Activated T-helper 17 cell treated with anti-CD3 and anti-CD28 coated beads, Interleukin-2, amount 50 U/mL, for 72 hours (primary cell): Measurements from ENCODE around the gene XDH. TPM values are rescaled to one million over a fixed set of nuclear protein-coding genes. Genes with fewer than 3 reads are reported as not detected.

ENCODE experiments used
- ATAC-seq: fragments of 150-1000 bp; cut with Tn5 transposase; replicated peaks from 2 replicates; pipeline ENCODE4 v1.10.0; 2021; ENCODE audit warnings: mild to moderate bottlenecking, moderate library complexity
- H3K27ac Mint-ChIP-seq: one replicate; pipeline ENCODE4 v1.8.0; 2022; ENCODE audit warnings: mixed read lengths
- H3K27me3 Mint-ChIP-seq: one replicate; pipeline ENCODE4 v1.8.0; 2022; ENCODE audit warnings: mixed read lengths
- H3K36me3 Mint-ChIP-seq: one replicate; pipeline ENCODE4 v1.8.0; 2022; ENCODE audit warnings: low read depth, mild to moderate bottlenecking, mixed read lengths
- H3K4me1 Mint-ChIP-seq: one replicate; pipeline ENCODE4 v1.8.0; 2022; ENCODE audit warnings: mixed read lengths
- H3K4me3 Mint-ChIP-seq: one replicate; pipeline ENCODE4 v1.8.0; 2022; ENCODE audit warnings: mild to moderate bottlenecking, mixed read lengths
- H3K9me3 Mint-ChIP-seq: one replicate; pipeline ENCODE4 v1.8.0; 2022; ENCODE audit warnings: mixed read lengths
- total RNA-seq, 2 donors: library from RNA; stranded (reverse); gene quantifications; one replicate each; pipeline ENCODE4 v1.2.3, GENCODE V29; 2022

XDH gene
- total RNA-seq, 2 donors from 2014 or later: 1.4 TPM; not detected in 1

DNA sequence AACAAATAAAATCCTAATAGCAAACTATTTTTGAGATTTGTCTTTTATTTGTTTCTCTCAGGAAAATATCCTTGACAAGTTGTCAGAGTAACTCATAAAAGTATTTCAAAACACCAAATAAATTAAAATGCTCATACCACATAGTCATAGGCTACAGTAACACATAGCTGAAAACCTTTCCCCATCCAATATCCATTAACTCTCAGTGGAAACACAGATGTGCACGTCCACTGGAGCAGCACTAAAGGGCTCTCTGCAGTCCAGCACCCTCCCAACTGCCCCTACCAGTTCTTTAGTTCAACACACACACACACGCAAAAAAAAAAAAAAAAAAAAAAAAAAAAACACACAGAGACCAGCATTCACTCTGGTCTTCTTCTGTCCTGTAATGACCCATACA, 879 bp upstream of the XDH start:
- H3K4me1 Mint-ChIP-seq: peaks cover 17% of the 10 kb centered on the region
- H3K4me3 Mint-ChIP-seq: peak overlapping the region; percentile 55
- no peak for ATAC-seq
- no peaks in the 10 kb centered on the region for H3K36me3 Mint-ChIP-seq
- H3K27me3 Mint-ChIP-seq: no peaks in the 10 kb centered on the region
- H3K9me3 Mint-ChIP-seq: peaks cover 8% of the 10 kb centered on the region
- no peak overlapping the region for H3K27ac Mint-ChIP-seq

DNA sequence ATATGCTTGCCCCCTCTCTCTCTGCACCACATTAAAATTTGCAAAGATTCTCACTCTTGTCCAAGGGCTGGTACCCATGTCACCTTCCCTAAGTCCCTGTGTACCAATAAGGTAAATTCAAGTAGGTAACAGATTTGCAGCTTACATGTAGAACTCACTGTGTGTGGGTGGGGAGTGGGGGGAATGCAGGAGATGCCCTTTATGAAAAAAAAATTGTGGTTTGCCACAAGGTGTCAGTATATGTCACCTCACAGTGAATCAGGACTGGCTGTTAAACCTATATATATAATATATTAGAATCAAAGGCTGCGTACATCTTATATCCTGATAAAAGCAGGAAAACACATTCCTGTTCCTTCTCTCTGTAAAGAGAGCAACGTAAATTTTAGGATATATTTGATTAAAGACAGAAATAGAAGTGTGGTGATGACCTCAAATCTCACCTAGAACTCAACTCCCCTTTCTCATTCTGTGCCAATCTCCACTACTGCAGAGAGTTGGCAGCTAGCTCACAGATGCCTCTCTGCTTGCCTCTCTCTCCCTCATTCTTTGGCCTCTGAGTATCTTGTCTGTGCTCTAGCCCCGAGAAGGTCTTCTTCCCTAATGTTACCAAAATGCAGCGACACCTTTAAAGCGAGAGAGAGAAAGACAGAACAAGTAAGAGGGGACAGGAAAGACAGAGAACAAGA, 536 bp downstream of the XDH start:
- Mint-ChIP-seq H3K27ac (no peak overlapping the region), H3K4me3 (no peak overlapping the region), H3K36me3 (no peaks in the 10 kb centered on the region), H3K4me1 (peaks cover 17% of the 10 kb centered on the region), H3K27me3 (peaks cover 3% of the 10 kb centered on the region), H3K9me3 (peaks cover 3% of the 10 kb centered on the region)
- peak; percentile 48 for ATAC-seq

DNA sequence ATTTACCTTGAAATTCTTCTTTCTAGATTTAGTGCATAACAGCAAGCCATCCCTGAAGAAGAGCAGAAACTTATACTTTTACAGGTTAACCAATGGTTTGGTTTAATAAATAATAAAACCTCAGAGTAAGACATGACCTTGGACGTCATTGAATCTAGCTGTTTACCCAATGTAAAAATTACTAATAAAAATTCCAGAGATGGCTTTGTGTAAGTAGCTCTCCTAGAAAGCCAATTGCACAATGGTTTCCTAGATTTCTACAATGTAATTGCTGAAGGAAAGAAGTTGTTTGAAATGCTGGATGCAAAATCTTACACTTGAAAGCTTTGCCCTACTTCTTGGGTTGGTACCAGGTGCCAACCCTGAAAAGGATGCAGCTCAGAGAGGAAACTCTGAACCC, 1.5 kb downstream of the XDH start:
- no peak for ATAC-seq

DNA sequence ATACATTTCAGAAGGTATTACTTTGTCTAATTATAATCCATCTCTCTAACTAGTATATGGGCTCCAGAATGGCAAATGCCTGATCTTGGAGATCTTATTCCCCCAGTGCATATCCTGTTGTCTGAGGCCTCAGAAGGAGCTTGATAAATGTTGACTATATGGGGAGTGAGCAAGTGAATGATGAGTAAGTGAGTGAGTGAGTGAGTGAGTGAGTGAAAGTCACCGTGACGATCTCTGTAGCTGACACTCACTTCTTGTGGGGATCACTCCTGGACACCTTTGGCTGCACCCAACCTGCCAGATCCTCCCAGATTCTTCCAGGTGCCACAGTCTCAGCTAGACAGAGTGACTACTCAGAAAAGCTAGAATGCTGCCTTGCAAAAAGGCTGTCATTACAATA, 2.8 kb downstream of the XDH start:
- Mint-ChIP-seq H3K27me3 (peaks cover 12% of the 10 kb centered on the region), H3K27ac (no peak overlapping the region), H3K4me3 (no peak overlapping the region), H3K9me3 (no peaks in the 10 kb centered on the region), H3K4me1 (peaks cover 17% of the 10 kb centered on the region), H3K36me3 (no peaks in the 10 kb centered on the region)
- peak; percentile 70 for ATAC-seq

More for the DNA sequence above, 1.5 kb downstream of the XDH start:
- H3K4me3 Mint-ChIP-seq: no peak overlapping the region
- H3K27ac Mint-ChIP-seq: no peak overlapping the region
- peaks cover 10% of the 10 kb centered on the region for H3K27me3 Mint-ChIP-seq
- no peaks in the 10 kb centered on the region for H3K36me3 Mint-ChIP-seq
- H3K9me3 Mint-ChIP-seq: no peaks in the 10 kb centered on the region
- peaks cover 17% of the 10 kb centered on the region for H3K4me1 Mint-ChIP-seq

DNA sequence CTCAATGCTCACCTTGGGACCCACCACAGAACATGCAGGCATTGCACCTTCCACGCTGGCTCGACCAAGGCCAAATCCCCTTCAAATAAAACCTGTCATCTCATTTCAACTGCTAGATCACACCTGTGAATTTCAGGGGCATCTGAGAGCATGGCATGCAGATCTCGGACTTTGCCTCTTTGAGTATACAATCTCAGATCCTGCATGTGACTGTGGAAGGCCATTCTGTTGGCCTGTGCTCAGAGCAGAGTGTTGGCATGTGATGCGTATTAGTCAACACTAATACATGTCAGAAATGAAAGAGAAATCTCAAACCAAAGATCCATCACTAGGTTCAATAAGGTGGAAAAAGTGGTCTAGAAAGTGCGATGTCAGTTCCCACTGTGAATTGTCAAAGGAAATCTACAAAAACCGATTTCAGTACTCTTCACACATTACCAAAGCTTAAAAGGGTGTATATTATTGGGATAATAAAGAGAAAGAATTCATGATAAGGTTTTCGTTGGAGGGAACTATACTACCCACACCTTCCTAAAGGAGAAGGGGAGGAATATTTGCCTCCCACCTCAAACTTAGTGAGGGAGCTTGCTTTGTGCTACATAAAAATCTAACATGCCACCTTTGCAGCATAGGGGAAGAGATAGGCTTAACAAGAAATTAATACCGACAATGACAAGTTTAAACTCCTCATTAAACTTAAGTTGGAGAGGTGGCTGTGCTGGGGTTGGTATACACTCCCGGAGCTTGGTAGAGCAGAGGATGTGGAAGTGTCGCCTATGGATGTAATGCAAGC, 7.8 kb downstream of the XDH start:
- Mint-ChIP-seq H3K4me3 (no peak overlapping the region), H3K36me3 (no peaks in the 10 kb centered on the region), H3K27ac (no peak overlapping the region), H3K27me3 (peaks cover 12% of the 10 kb centered on the region), H3K9me3 (no peaks in the 10 kb centered on the region), H3K4me1 (no peaks in the 10 kb centered on the region)
- no peak for ATAC-seq

DNA sequence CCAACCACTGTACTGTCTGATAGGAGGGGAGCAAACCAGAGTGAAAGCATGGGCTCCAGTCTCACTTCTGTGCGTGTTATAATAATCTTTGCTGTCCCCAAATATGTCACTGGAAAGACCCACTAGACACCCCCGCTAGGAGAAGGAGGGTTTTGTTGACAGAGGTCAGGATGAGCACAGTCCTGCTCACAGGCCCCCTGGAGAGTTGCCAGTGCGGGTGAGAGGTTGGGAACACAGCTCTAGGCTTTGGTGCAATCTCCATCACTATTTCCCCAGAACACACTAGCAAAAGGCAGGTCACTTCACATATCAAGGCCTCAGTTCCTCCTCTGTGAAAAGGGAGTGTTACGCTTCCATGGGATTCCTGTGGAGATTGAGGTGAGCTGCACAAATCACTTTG, 9.7 kb downstream of the XDH start:
- H3K36me3 Mint-ChIP-seq: no peaks in the 10 kb centered on the region
- no peak overlapping the region for H3K27ac Mint-ChIP-seq
- H3K9me3 Mint-ChIP-seq: no peaks in the 10 kb centered on the region
- H3K27me3 Mint-ChIP-seq: peaks cover 12% of the 10 kb centered on the region
- ATAC-seq: no peak
- H3K4me3 Mint-ChIP-seq: no peak overlapping the region
- H3K4me1 Mint-ChIP-seq: no peaks in the 10 kb centered on the region

DNA sequence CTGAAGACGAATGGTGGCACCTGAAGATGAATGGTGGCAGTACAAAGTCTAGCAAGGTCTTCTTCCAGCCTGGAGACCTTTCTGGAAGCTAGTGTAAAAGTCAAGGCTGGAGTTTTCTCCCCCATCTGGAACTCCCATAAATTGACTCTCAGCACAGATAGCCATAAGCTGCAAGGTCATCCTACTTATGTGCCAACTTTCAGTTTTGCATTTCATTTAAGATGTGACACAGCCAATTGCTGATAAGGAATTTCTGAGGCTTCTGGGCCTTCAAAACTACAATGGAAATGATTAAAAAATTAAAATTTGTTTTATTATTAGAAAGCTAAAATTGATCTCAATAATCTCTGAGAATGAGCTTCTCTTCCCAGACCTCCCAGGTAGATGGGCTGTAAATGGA, 10.2 kb downstream of the XDH start:
- Mint-ChIP-seq H3K9me3 (no peaks in the 10 kb centered on the region), H3K27ac (no peak overlapping the region), H3K4me3 (no peak overlapping the region), H3K4me1 (no peaks in the 10 kb centered on the region), H3K36me3 (no peaks in the 10 kb centered on the region), H3K27me3 (peaks cover 10% of the 10 kb centered on the region)
- ATAC-seq: no peak

DNA sequence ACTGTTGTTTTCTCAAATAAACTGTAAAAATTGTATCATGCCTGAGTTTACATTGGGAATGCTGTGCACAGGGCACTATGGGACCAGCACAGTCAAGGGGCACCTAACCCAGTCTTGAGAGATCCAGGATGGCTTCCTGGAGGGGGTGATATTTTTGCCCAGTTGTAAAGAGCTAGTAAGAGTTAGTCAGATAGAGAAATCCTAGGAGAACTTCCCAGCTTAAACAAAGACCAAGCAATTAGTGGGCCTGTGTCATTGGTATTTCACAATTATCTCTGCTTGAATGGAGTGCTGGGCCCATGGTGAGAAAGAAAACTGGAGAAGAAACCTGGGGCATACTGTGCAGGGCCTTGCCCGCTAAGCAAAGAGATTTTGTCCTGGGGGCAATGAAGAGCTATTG, 12.2 kb downstream of the XDH start:
- no peaks in the 10 kb centered on the region for H3K4me1 Mint-ChIP-seq
- H3K27me3 Mint-ChIP-seq: no peaks in the 10 kb centered on the region
- H3K9me3 Mint-ChIP-seq: no peaks in the 10 kb centered on the region
- ATAC-seq: no peak
- H3K4me3 Mint-ChIP-seq: no peak overlapping the region
- no peaks in the 10 kb centered on the region for H3K36me3 Mint-ChIP-seq
- no peak overlapping the region for H3K27ac Mint-ChIP-seq

DNA sequence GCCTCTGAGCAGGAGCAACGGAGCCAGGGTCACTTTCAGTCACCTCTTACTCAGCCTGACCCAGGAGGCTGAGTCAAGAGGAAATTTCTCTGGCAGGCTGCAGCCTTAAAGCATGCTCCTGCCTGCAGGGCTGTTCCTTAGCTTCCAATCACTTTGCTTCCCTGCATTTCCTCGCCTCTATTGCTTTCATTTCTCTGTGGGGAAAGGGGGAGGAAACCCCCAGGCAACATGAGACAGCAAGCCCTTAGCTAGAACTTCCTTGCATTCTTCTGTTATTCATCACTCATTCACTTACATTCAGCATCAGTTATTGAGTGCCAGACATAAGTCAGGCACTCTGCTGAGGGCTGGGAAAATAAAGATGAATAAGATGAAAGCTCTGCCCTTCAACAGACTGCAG, 13.0 kb downstream of the XDH start:
- H3K9me3 Mint-ChIP-seq: no peaks in the 10 kb centered on the region
- ATAC-seq: no peak
- no peak overlapping the region for H3K4me3 Mint-ChIP-seq
- H3K27ac Mint-ChIP-seq: no peak overlapping the region
- H3K36me3 Mint-ChIP-seq: no peaks in the 10 kb centered on the region
- peaks cover 5% of the 10 kb centered on the region for H3K27me3 Mint-ChIP-seq
- no peaks in the 10 kb centered on the region for H3K4me1 Mint-ChIP-seq

DNA sequence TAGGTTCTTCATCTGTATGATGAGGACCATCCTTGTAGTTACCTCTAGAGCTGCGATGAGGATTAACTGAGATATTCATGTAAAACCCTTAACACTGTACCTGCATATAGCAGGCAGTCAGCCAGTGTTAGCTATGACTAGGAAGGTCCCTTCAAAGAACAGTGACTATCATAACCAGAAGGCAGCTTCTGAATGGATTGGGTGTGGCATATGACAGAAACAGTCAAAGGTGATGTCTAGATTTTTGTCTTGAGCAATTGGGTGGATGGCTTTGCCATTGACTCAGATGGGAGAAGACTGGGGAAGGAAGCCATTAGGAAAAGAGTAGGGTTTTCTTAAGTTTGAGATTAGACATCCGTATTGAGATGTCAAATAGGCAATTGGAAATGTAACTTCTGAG, 15.7 kb downstream of the XDH start:
- Mint-ChIP-seq H3K4me3 (no peak overlapping the region), H3K9me3 (no peaks in the 10 kb centered on the region), H3K27me3 (peaks cover 12% of the 10 kb centered on the region), H3K36me3 (no peaks in the 10 kb centered on the region), H3K4me1 (no peaks in the 10 kb centered on the region), H3K27ac (no peak overlapping the region)
- no peak for ATAC-seq

DNA sequence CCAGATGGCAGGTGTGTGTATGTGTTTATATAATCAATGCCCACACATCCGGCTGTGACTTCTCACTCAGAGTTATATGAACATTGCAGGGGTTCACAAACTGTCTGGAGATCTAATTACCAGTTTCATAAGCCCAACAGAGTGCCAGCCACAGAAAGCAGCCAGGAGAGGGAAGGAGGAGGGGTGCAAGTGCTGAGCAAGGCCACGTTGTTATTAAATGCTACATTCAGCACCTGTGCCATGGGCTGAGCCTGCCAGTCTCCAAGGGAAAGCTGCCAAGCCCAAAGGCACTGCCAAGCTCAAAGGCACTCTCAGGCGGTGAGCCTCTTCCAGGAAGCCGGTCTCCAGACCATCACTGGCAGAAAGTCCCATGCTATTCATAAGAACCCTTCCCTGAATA, 17.4 kb downstream of the XDH start:
- no peak overlapping the region for H3K4me3 Mint-ChIP-seq
- no peak overlapping the region for H3K27ac Mint-ChIP-seq
- no peaks in the 10 kb centered on the region for H3K4me1 Mint-ChIP-seq
- no peak for ATAC-seq
- peaks cover 16% of the 10 kb centered on the region for H3K27me3 Mint-ChIP-seq
- no peaks in the 10 kb centered on the region for H3K36me3 Mint-ChIP-seq
- no peaks in the 10 kb centered on the region for H3K9me3 Mint-ChIP-seq

DNA sequence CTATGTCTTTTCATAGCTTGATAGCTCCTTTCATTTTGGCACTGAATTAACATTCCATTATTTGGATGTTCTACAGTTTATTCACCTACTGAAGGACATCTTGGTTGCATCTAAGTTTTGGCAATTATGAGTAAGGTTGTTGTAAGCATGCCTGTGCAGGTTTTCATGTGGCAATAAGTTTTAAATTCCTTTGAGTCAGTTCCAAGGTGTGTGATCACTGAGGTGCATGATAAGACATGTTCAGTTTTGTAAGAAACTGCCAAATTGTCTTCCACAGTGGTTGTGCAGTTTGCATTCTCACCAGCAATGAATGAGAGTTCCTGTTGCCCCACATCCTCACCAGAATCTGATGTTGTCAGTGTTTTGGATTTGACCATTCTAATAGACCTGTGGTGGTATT, 24.2 kb downstream of the XDH start:
- Mint-ChIP-seq H3K36me3 (no peaks in the 10 kb centered on the region), H3K4me1 (no peaks in the 10 kb centered on the region), H3K9me3 (no peaks in the 10 kb centered on the region), H3K27me3 (peaks cover 12% of the 10 kb centered on the region), H3K4me3 (no peak overlapping the region), H3K27ac (no peak overlapping the region)
- ATAC-seq: no peak

DNA sequence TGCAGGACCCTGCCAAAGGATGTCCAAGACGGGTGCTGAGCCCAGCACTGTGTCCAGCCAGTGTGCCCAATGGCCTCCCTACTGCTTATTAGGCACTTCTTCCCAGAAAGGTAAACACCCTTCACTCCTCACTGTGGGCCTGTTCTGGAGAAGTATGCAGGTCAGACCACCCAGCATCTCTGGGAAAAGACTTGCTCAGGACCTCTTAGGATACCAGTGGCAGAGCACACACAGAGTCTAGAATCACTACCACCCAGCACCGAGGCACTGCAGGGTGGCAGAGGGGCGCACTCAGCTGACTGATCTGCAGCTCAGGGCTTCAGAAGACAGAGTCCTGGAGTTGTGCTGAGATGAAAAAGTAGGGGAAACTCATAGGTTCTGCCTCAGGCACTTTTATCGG, 25.8 kb downstream of the XDH start:
- no peak overlapping the region for H3K4me3 Mint-ChIP-seq
- H3K4me1 Mint-ChIP-seq: no peaks in the 10 kb centered on the region
- H3K9me3 Mint-ChIP-seq: no peaks in the 10 kb centered on the region
- H3K36me3 Mint-ChIP-seq: no peaks in the 10 kb centered on the region
- H3K27me3 Mint-ChIP-seq: peaks cover 5% of the 10 kb centered on the region
- no peak for ATAC-seq
- H3K27ac Mint-ChIP-seq: no peak overlapping the region

DNA sequence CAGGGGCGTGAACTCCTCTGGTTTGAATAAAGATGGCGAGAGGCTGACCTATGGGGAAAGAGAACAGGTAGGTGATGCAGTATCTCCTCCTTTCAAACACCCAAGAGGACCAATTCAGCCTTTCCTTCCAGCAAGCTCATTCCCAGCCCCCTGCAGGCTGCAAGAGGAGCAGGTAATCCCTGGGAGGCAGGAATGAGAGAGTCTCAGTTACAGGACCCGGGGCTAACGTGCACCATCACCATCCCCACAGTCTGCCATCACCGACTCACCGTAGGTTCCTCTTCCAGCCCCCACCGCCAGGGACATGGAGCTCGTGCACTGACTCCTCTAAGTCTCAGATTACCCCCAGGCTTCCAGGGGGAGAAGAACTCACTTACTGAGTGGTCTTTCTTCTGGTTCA, 26.7 kb downstream of the XDH start:
- H3K36me3 Mint-ChIP-seq: no peaks in the 10 kb centered on the region
- no peak overlapping the region for H3K4me3 Mint-ChIP-seq
- no peak overlapping the region for H3K27ac Mint-ChIP-seq
- H3K9me3 Mint-ChIP-seq: no peaks in the 10 kb centered on the region
- no peaks in the 10 kb centered on the region for H3K4me1 Mint-ChIP-seq
- ATAC-seq: no peak
- no peaks in the 10 kb centered on the region for H3K27me3 Mint-ChIP-seq

DNA sequence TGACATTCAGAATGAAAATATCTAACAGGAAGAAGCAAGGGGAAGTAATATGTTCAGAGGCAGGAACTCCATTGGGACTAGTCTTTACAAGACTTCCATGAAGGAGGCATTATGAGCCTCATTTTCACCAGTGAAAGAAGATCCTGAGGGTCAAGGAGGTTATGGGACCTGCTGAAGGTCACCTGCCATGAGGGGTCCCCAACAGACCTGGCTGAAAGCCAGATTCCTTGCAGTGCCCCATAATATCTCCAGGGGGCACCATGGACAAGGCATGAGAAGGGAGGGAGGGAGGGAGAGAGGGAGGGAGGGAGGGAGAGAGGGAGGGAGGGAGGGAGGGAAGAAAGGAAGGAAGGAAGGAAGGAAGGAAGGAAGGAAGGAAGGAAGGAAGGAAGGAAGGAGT, 27.9 kb downstream of the XDH start:
- Mint-ChIP-seq H3K9me3 (no peaks in the 10 kb centered on the region), H3K27me3 (no peaks in the 10 kb centered on the region), H3K27ac (no peak overlapping the region), H3K36me3 (no peaks in the 10 kb centered on the region), H3K4me1 (no peaks in the 10 kb centered on the region), H3K4me3 (no peak overlapping the region)
- no peak for ATAC-seq
